Endometrial microvascular endothelial cells (primary cell): ENCODE results near the gene LMNA. TPM values are rescaled to one million over a fixed set of nuclear protein-coding genes. Genes with fewer than 3 reads are reported as not detected.
"Not testable (repeated sequence)": the region's sequence is repeated elsewhere in the genome, so short reads cannot be mapped to it uniquely, and the experiment has no call there.

ENCODE experiments used
- in situ Hi-C: cut with HindIII; loops from 2 replicates; pipeline ENCODE4 v1.10.0; 2017; ENCODE audit warnings: low sequenced_read_pairs, low pct_unique_long_range_greater_than_20kb; ENCODE audit errors: inconsistent ontology term
- total RNA-seq: library from RNA; depleted of rRNA; stranded (reverse); fragments of >200 nt; gene quantifications from one replicate; pipeline ENCODE4 v1.2.3, GENCODE V29; 2015; ENCODE audit errors: inconsistent ontology term

LMNA gene
- total RNA-seq, 1 donor from 2014 or later, result 860 TPM

- in situ Hi-C loops, result no loop called here
These were observed 11.6 kb upstream of the LMNA start for GRCh38 chr1:156102633-156103511.

DNA sequence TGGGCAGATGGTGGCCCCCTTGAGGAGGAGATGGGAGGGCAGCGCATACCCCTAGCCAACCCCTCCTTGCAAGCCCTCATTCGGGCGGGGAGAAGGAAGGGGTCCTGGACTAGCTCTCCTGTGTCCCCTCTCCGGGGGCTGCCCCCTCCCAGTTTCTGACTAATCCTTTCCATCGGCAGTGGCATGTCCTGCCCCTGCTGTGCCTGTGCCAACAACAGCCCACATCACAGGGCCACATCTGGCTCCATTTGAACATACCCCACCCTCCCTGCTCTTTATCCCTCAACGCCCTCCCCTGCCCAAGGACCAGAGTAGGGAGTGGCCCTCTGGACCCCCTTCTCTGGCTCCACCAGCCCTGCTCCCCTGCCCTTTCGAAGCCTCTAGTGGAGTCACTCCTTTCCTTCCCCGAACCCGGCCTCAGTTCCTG lies 11.0 kb upstream of the LMNA start:
- in situ Hi-C loops, result no loop called here

DNA sequence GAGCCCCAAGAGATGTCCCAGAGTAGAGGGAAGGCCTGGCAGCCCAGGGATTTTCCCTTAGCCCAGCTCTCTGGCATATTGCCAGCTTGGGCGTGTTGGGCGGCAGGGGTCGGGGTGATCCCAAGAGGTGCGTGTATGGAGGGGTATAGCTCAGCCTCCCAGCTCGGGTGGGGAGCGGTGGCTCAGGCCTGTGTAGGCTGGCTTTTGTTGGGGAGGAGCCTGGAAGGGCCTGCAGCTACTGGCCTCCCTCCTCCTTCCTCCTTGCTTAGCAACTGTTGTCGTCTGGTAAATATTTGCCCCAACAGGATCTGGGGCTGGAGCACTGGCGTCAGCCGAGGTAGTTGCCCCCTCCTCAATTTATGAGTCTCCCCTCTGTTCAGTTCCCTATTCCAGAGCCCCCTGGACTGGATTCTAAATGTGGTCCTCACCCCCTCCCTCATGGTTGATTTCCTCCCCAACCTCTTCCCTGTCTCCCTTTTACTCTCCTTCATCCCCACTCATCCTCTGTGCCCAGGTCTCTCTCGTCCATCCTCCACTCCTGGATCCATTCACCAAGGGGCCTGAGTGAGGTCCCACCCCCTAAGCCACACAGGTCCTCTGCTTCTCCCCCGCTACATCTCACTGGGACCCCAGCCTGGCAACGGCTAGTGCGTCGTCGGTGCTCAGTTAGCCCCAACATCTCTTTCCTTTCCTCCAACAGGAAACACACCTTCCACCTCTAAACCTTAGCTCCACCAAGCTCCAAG lies 10.3 kb upstream of the LMNA start:
- in situ Hi-C loops, result no loop called here

GRCh38 chr1:156104861-156105832 lies 9.4 kb upstream of the LMNA start:
- in situ Hi-C loops, result no loop called here

GRCh38 chr1:156106624-156107488 lies 7.7 kb upstream of the LMNA start:
- in situ Hi-C loops, result no loop called here

DNA sequence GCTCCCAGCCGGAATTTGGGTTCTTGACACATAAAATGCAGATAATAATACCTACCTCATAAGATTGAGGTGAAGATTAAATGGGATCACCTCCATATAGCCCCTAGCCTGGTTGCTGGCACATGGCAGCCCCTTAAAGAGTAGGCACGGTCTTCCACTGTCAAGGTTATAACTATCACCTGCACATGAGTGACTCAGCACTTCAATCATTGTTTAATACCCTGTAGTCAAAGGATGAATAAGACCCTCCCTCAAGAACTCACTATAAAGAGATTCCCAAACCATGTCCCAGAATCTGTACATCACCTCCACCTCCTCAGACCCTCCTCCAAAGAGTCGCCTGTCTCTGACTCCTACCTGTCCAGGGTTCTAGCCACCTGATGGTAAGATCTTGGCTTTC lies 6.5 kb upstream of the LMNA start:
- in situ Hi-C loops, result no loop called here

- in situ Hi-C loops, result no loop called here
These were observed 5.8 kb upstream of the LMNA start for GRCh38 chr1:156108664-156109241.

DNA sequence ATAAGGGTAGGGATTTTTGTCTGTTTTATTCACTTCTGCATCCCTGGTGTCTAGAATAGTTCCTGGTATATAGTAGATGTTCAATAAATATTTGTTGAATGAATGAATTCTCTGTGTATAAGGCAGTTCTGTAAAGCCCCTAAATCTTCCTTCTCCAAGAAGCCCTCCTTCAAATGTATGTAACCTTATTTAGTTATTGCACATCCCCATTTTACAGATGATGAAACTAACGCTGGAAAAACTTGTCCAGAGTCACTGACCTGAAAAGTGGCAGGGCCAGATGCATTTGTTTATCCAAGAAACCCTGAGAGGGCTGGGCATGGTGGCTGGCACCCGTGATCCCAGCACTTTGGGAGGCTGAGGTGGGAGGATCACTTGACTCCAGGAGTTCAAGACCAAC lies 4.3 kb upstream of the LMNA start:
- in situ Hi-C loops, result no loop called here

DNA sequence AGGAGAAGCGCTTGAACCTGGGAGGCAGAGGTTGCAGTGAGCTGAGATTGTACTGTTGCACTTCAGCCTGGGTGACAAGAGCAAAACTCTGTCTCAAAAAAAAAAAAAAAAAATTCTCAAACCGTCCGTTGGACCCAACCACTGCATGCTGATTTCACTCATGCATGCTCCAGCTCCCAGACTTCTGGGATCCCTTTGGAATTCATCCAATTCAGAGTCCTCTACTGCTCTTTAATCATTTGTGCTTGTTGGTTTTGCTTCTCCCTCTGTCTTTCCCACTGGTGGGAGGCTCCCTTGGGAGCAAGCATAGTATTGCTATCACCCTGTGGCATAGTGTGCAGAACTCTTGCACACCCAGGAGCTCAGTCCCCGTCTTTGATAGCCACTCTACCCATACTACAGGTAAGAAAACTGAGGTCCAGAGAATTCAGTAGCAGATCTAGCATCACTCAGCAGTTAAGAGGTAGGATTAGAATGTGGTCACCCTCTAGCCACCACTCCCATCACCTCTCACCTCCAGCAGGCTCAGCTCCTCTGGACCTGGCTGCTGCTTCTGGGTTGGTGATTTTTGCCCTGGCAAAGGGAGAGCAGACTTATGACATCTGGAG lies 3.1 kb upstream of the LMNA start:
- in situ Hi-C loops, result no loop called here

GRCh38 chr1:156112276-156113137 lies 2.0 kb upstream of the LMNA start:
- in situ Hi-C loops, result no loop called here

- in situ Hi-C loops, result no loop called here
These were observed 1.1 kb upstream of the LMNA start for GRCh38 chr1:156113282-156113950.

GRCh38 chr1:156114919-156115513 lies 505 bp downstream of the LMNA start:
- in situ Hi-C loops, result no loop called here

DNA sequence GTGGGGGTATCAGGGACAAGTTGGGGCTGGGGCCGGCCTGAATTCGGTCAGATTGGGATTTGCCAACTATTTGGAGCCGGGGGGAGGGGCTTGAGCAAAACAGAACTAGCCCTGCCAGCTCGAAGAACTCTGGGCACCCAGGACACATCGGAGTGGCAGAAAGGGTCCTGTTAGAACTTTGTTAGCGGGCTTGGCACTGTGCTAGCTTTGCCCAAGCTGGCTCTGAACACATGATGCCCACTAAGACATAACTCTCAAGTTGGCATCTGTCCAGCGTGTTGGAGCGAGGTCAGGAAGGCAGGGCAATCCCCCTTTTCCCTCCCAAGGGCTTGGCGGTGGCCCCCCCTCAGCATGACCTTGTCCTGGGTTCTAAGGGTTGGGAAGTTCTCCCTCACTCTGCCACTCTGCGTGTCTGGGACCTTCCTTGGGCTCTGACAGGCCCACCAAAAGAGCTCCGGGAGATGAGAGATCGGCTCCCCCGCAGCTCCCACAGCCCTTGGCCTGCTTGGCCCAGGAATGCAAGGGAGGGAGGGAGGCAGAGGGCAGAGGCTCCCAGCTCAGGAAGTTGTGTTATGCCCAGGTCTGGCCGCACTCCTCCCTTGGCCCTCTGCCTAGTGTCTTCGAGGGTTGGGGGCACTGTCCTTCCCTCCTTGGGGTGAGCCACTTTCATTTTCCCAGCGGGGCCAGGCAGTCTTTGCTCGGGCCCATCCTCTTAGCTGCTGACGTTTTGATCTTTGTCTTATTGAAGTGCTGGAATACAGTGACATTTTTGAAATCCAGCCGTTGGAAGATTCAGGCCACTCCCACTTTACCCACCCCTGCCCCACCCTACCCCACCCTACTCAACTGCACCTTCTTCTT lies 1.2 kb downstream of the LMNA start:
- in situ Hi-C loops, result no loop called here

DNA sequence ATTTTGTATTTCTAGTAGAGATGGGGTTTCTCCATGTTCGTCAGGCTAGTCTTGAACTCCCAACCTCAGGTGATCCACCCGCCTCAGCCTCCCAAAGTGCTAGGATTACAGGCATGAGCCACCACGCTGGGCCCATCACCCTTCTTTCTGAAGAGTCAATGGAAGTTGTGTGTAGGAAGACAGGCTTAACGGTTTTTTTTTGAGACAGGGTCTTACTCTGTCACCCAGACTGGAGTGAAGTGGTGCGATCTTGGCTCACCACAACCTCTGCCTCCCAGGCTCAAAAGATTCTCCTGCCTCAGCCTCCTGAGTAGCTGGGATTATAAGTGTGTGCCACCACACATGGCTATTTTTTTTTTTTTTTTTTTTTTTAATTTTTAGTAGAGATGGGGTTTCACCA lies 2.2 kb downstream of the LMNA start:
- in situ Hi-C loops, result not testable (repeated sequence)
